ENCODE measurements around the gene THBD.
"Not testable (repeated sequence)": the region's sequence is repeated elsewhere in the genome, so short reads cannot be mapped to it uniquely, and the experiment has no call there.

THBD gene

DNA sequence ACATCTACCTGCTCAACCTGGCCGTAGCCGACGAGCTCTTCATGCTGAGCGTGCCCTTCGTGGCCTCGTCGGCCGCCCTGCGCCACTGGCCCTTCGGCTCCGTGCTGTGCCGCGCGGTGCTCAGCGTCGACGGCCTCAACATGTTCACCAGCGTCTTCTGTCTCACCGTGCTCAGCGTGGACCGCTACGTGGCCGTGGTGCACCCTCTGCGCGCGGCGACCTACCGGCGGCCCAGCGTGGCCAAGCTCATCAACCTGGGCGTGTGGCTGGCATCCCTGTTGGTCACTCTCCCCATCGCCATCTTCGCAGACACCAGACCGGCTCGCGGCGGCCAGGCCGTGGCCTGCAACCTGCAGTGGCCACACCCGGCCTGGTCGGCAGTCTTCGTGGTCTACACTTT lies 13.7 kb downstream of the THBD start:
- no peak for DNase-seq (ENCODE audit: low spot score)

GRCh38 chr20:23034721-23035671 lies 14.5 kb downstream of the THBD start, which contains the start of gene SSTR4:
TSS of gene SSTR4 (plus strand) at chr20:23035312. CDS start at chr20:23035484, 172 bp downstream.
- DNase-seq (ENCODE audit: low spot score) = no peak

DNA sequence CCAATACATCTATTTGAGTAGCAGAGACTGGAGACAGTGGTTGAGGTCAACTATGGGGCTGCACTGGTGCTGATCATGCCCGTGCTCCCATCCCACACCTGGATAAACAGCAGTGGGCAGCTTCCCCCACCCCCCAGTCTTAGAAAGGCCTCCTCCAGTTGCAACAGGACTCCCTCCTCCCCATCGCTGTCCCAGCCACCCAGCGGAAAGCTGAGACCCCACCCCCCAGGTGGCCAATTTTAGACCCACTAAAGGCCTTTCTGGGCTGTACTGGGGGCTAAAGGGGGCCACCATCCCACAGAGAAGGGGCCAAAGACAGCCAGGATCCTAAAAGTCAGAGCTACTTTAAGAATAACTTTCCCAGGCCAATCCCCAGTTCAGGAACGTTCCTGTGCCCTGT lies 15.6 kb downstream of the THBD start:
- no peak for DNase-seq (ENCODE audit: low spot score)

- no peak for DNase-seq (ENCODE audit: low spot score)
Observed at GRCh38 chr20:23032750-23033078, 16.8 kb downstream of the THBD start.

DNA sequence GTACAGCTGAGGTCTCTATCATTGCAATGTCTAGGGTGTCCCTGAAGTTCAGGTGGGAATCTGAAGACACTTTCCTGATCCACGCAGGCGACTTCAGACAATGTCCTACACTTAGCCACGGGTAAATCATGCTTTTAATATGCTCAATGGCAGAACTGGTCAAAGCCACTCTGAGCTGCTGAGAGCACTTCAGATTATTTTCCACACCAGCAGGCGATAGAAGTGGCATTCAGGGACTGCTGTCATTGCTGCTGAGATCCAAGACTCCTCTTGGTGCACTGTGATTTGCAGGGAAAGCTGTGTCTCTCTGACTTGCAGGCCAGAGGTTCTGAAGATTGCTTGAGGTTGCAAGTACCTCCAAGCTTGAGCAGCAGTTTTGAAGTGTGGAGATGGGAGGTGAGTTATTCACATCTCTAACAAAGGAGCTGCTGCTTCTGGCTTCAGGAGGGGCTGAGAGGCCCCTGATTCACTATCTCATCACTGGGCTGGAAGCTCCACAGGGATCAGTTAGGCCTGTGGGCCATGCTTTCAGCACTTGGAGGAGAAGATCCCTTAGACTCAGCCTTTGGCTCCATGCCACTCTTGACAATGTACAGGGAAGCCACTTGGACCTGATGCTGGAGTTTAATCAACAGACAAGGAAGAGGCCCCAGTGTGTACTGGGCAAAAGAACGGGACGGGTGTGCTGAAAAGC lies 17.3 kb downstream of the THBD start:
- DNase-seq (ENCODE audit: low spot score) = no peak

DNA sequence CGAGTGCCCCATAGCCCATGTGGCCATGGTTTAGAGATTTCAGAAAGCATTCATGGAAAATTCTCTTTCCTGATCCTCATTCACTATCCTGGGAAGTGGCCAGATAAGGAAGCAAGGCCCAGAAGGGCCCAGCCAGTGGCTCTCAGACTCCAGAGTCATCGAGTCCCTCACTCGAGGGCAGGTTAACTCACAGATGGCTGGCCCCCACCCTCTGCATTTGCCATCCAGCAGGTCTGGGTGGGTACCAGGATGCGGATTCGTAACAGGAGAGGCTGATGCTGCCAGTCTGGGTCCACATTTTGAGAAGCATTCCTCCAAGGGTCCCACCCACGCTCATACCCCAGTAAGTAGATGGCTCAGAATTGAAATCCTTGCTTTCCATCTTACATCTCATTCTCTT lies 18.1 kb downstream of the THBD start:
- no peak for DNase-seq (ENCODE audit: low spot score)

- DNase-seq (ENCODE audit: low spot score) = peak; percentile 35
Observed at GRCh38 chr20:23029324-23029723, 20.1 kb downstream of the THBD start.

DNA sequence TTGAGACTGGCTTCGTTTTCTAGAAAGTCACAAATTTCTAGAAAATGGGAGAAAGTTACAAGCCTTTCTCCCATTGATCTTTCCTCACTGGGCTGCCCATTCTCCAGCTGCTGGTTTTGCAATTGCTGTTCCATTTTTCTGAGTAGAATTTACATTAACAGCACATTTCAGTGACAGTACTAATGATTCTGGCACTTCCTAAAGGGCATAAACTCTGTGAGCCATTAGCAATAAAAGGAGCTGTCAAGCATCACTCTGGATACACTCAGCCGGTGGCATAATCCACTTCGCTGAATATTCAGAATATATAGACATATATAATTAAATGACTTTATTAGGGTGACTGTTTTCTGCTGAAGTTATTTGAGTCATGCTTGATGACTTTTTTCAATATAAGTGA lies 21.1 kb downstream of the THBD start:
- no peak for DNase-seq (ENCODE audit: low spot score)

GRCh38 chr20:23027721-23028120 lies 21.8 kb downstream of the THBD start:
- DNase-seq (ENCODE audit: low spot score) = no peak

GRCh38 chr20:23025503-23025902 lies 24.0 kb downstream of the THBD start:
- not testable (repeated sequence) for DNase-seq (ENCODE audit: low spot score)

DNA sequence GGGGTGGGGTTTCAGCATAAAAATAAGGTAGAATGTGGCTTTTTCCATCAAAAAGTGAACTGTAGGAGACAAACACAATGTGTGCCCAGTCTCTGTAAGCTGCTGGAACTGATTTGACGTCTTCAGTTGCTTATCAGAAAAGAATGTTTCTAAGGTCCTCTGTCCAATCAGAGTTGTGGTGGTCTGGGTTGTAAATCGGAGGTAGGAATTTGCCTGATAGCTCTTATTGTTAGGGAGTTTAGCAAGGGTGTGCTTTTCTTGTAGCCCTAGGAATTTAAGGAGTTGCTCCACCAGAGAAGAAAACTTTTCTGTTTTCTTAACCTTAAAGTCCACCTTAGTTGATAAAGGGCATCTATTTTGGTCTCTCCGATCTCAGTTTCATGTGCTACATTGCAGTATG lies 24.8 kb downstream of the THBD start:
- DNase-seq (ENCODE audit: low spot score) = no peak

DNA sequence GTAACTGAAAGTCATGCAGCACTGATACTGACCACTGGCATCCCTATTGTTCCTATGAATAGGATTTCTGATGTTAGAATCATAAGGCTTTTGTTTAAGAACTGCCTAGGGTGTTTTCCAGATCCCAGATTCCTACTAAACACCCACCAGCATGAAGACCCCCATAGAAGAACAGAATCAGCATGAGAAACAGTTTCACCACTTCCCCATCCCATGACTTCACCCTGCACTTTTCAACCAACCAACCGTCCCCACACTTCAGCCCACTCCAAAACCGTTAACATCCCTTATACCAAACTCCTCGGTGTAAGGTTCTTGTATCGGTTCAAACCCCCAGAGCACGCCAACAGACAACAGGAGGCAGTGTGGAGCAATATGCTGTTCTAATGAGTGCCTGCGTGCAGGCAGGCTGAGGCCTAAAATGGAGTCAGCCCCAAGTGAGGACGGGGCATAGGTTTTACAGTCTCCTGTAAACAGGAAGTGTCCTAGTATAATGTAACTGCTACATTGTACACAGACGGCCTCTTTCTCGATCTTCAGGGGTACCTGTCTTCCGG lies 25.8 kb downstream of the THBD start:
- DNase-seq (ENCODE audit: low spot score) = no peak

DNA sequence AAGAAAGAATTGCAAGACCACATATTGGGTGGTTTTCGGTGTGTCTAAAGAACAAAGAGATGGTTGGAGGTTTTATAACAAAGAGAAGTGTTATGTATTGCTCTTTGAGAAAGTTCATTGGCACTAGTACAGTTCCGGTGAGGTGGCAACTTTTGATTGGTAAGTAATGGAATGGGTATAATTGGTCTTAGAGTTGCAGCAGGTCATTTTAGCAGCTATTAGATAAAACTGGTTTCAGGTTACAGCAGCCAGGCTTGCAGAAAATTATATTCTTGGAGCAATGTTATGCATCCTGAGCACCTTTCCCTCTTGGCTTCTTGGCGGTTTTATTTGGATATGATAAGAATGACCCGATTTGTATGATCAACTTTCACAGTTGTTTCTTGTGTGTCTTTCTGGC lies 26.6 kb downstream of the THBD start:
- no peak for DNase-seq (ENCODE audit: low spot score)

DNA sequence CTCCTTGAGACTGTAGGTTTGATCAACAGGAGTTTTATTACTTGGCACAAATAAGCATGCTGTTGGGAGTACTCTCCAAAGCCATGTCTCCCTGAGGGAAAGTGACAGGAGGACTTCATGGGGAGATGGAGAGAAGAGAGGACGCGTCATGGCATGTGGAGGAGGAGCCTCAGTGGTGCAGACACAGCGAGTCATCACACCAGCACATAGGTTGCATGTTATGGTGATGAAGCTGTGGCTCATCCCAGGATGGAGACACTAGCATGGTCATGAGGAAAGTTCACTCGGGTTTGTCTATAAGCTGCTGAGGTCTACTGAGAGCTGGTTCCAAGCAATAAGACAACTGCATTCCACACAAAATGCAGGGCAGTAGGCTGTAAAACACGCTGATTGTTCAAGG lies 27.5 kb downstream of the THBD start:
- no peak for DNase-seq (ENCODE audit: low spot score)

GRCh38 chr20:23021541-23021940 lies 27.9 kb downstream of the THBD start:
- DNase-seq (ENCODE audit: low spot score) = no peak

DNA sequence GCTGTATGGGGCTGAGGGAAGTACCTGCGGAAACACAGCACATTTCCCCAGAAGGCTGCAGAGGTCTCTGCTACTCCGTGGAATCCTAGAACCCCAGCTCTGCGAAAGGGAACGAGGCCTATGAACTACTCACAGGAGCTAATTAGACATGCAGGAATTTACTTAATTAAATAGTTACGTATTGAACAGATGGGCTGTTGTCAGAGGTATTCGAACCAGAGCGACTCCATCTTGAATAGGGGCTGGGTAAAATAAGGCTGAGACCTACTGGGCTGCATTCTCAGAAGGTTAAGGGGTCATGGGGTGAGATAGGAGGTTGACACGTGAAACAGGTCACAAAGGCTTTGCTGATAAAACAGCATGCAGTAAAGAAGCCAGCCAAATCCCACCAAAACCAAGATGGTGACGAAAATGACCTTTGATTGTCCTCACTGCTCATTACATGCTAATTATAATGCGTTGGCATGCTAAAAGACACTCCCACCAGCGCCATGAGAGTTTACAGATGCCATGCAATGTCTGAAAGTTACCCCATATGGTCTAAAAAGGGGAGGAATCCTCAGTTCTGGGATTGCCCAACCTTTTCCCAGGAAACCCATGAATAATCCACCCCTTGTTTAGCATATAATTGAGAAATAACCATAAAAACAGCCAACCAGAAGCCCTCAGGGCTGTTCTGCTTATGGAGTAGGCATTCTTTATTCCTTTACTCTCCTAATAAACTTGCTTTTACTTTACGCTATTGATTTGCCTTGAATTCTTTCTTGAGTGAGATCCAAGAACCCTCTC lies 29.0 kb downstream of the THBD start:
- no peak for DNase-seq (ENCODE audit: low spot score)

GRCh38 chr20:23019403-23019802 lies 30.1 kb downstream of the THBD start:
- DNase-seq (ENCODE audit: low spot score) = peak; percentile 71

GRCh38 chr20:23018941-23019340 lies 30.5 kb downstream of the THBD start:
- no peak for DNase-seq (ENCODE audit: low spot score)

DNA sequence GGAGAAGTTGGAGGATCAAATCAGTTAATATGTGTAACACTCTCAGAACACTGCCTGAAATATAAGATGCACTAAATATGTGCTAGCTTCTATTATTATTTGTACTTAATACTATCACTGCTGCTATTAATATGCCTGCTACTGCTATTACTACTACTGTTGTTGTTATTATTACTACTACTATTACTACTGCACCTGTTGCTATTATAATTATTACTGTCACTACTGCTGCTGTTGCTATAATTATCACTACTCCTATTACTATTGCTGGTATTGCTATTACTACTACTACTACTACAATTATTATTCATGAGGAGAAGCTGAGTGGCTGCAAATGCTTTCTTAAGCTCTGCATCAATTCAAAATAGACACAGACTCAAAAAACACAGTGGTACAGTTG lies 31.0 kb downstream of the THBD start:
- DNase-seq (ENCODE audit: low spot score) = no peak

DNA sequence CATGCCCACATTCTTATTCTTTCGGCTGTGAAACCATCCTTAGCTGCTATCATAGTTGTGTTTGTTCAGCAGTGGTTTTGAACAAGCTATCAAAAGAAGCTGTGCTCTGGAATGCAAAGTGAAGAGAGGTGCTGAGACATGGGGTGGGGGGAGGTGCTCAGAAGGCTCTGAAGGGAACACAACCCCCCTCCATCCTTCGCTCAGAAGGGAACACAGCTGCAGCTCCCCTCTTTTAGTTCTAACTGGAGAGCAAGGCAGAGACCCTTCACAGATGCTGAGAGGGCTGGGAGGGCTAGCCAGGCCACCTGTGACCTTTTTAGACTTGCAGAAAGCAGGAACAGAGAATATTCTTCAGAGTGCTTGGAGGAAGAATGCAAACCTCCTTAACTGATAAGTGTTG lies 32.0 kb downstream of the THBD start:
- no peak for DNase-seq (ENCODE audit: low spot score)

- no peak for DNase-seq (ENCODE audit: low spot score)
Observed at GRCh38 chr20:23013429-23013828, 36.0 kb downstream of the THBD start.

- DNase-seq (ENCODE audit: low spot score) = no peak
Observed at GRCh38 chr20:23011008-23011721, 38.3 kb downstream of the THBD start.
